Fibroblast of pulmonary artery (primary cell): ENCODE results near the gene GAN.
A peak's percentile ranks its signal among the peaks of the same experiment; 100 is the strongest.

Source experiments
- DNase-seq: peaks from one replicate; pipeline ENCODE4 v3.0.0-alpha.2; 2010; ENCODE audit warnings: low read depth
- H3K4me3 ChIP-seq: replicated peaks from 2 replicates; pipeline ENCODE4 v1.5.1; 2011; ENCODE audit warnings: low read depth, mild to moderate bottlenecking, control low read depth, low read length, moderate library complexity
- CTCF ChIP-seq: IDR thresholded peaks from 2 replicates; pipeline ENCODE4 v1.5.1; 2011; ENCODE audit warnings: mild to moderate bottlenecking, control low read depth, low read length, inconsistent platforms; ENCODE audit errors: missing control alignments

Gene GAN

GRCh38 chr16:81296631-81297030 lies 18.1 kb upstream of the GAN start:
- H3K4me3 ChIP-seq: no peak overlapping the region
- DNase-seq: no peak
- no peak for TF ChIP-seq CTCF

- no peak overlapping the region for H3K4me3 ChIP-seq
- no peak for DNase-seq
- TF ChIP-seq CTCF: no peak
Measured at GRCh38 chr16:81307770-81308169, 7.0 kb upstream of the GAN start.

- TF ChIP-seq CTCF: no peak
- no peak for DNase-seq
- no peak overlapping the region for H3K4me3 ChIP-seq
Measured at GRCh38 chr16:81310045-81310644, 4.6 kb upstream of the GAN start.

- no peak for DNase-seq
- TF ChIP-seq CTCF: no peak
- no peak overlapping the region for H3K4me3 ChIP-seq
Measured at GRCh38 chr16:81311762-81312161, 3.0 kb upstream of the GAN start.

GRCh38 chr16:81313701-81314602 lies 810 bp upstream of the GAN start:
- DNase-seq: peak; percentile 14
- peak overlapping the region; percentile 97 for H3K4me3 ChIP-seq
- no peak for TF ChIP-seq CTCF

- DNase-seq: peak; percentile 63
- no peak for TF ChIP-seq CTCF
- peak overlapping the region; percentile 97 for H3K4me3 ChIP-seq
Measured at GRCh38 chr16:81315271-81316175, 761 bp downstream of the GAN start.
